Fibroblast of pulmonary artery (primary cell): Measurements from ENCODE around the gene PRAMEF8.
"Not testable (repeated sequence)": the region's sequence is repeated elsewhere in the genome, so short reads cannot be mapped to it uniquely, and the experiment has no call there.

Source experiments
- DNase-seq: peaks from one replicate; pipeline ENCODE4 v3.0.0-alpha.2; 2010; ENCODE audit warnings: low read depth
- H3K4me3 ChIP-seq: replicated peaks from 2 replicates; pipeline ENCODE4 v1.5.1; 2011; ENCODE audit warnings: low read depth, mild to moderate bottlenecking, control low read depth, low read length, moderate library complexity

PRAMEF8 gene

GRCh38 chr1:13285037-13285436, at the start of gene PRAMEF8:
Gene PRAMEF8 (minus strand): TSS chr1:13285137. CDS start chr1:13284091, 1,046 bp downstream.
- H3K4me3 ChIP-seq, DNase-seq: not testable (repeated sequence)

GRCh38 chr1:13315281-13315680, 30.3 kb upstream of the PRAMEF8 start, which contains the start of gene PRAMEF15:
Gene PRAMEF15 (plus strand): TSS chr1:13315581. CDS start chr1:13318408, 2,827 bp downstream.
- DNase-seq, H3K4me3 ChIP-seq: not testable (repeated sequence)

GRCh38 chr1:13303239-13303638, 18.3 kb upstream of the PRAMEF8 start, which contains the start of gene PRAMEF33:
Gene PRAMEF33 (plus strand): TSS chr1:13303539. CDS start chr1:13305955, 2,416 bp downstream.
- not testable (repeated sequence) for H3K4me3 ChIP-seq, DNase-seq

GRCh38 chr1:13302197-13302596, 17.3 kb upstream of the PRAMEF8 start:
- not testable (repeated sequence) for DNase-seq, H3K4me3 ChIP-seq

- not testable (repeated sequence) for H3K4me3 ChIP-seq, DNase-seq
Measured at GRCh38 chr1:13298699-13299098, 13.8 kb upstream of the PRAMEF8 start.

GRCh38 chr1:13297216-13297931, 12.4 kb upstream of the PRAMEF8 start:
- H3K4me3 ChIP-seq, DNase-seq: not testable (repeated sequence)

- not testable (repeated sequence) for DNase-seq, H3K4me3 ChIP-seq
Measured at GRCh38 chr1:13289030-13289429, 4.1 kb upstream of the PRAMEF8 start.

- DNase-seq, result not testable (repeated sequence)
Measured at GRCh38 chr1:13279617-13280016, 5.3 kb downstream of the PRAMEF8 start.

GRCh38 chr1:13277016-13277415, 7.9 kb downstream of the PRAMEF8 start:
- not testable (repeated sequence) for H3K4me3 ChIP-seq, DNase-seq

More at GRCh38 chr1:13279617-13280016, 5.3 kb downstream of the PRAMEF8 start:
- not testable (repeated sequence) for H3K4me3 ChIP-seq

- H3K4me3 ChIP-seq, DNase-seq: not testable (repeated sequence)
Measured at GRCh38 chr1:13265124-13265523, 19.8 kb downstream of the PRAMEF8 start.

- DNase-seq, H3K4me3 ChIP-seq: not testable (repeated sequence)
Measured at GRCh38 chr1:13253898-13254297, 31.0 kb downstream of the PRAMEF8 start, which contains the start of gene PRAMEF5. Gene PRAMEF5 (plus strand): TSS chr1:13254198. CDS start chr1:13259269, 5,071 bp downstream.

- not testable (repeated sequence) for DNase-seq, H3K4me3 ChIP-seq
Measured at GRCh38 chr1:13247122-13247521, 37.8 kb downstream of the PRAMEF8 start.

- DNase-seq, H3K4me3 ChIP-seq: not testable (repeated sequence)
Measured at GRCh38 chr1:13246554-13246871, 38.4 kb downstream of the PRAMEF8 start.

- H3K4me3 ChIP-seq, DNase-seq: not testable (repeated sequence)
Measured at GRCh38 chr1:13245841-13246553, 38.9 kb downstream of the PRAMEF8 start.

- not testable (repeated sequence) for DNase-seq, H3K4me3 ChIP-seq
Measured at GRCh38 chr1:13243536-13244263, 41.2 kb downstream of the PRAMEF8 start.

GRCh38 chr1:13239633-13240032, 45.3 kb downstream of the PRAMEF8 start:
- not testable (repeated sequence) for H3K4me3 ChIP-seq, DNase-seq

- not testable (repeated sequence) for DNase-seq, H3K4me3 ChIP-seq
Measured at GRCh38 chr1:13237572-13237971, 47.4 kb downstream of the PRAMEF8 start.

GRCh38 chr1:13234057-13234456, 50.9 kb downstream of the PRAMEF8 start:
- H3K4me3 ChIP-seq, DNase-seq: not testable (repeated sequence)

GRCh38 chr1:13232056-13232455, 52.9 kb downstream of the PRAMEF8 start:
- not testable (repeated sequence) for DNase-seq, H3K4me3 ChIP-seq
